22Rv1 (cell line): ENCODE results near the gene NFATC2.

ENCODE experiments used
- CTCF ChIP-seq: fragments of 450-650 bp; IDR thresholded peaks from 2 replicates; pipeline ENCODE4 v1.5.1; 2017; ENCODE audit warnings: mild to moderate bottlenecking
- ZFX ChIP-seq: fragments of 450-650 bp; IDR thresholded peaks from 2 replicates; pipeline ENCODE4 v1.6.1; 2017; ENCODE audit warnings: antibody characterized with exemption, borderline replicate concordance

- no peak for TF ChIP-seq ZFX
- TF ChIP-seq CTCF, result no peak
These were observed 35.1 kb downstream of the NFATC2 start for GRCh38 chr20:51507216-51508036.
